GM21529 (cell line): ENCODE data around the gene ZNF30.
A peak's percentile ranks its signal among the peaks of the same experiment; 100 is the strongest.
"Not testable (repeated sequence)": the region's sequence is repeated elsewhere in the genome, so short reads cannot be mapped to it uniquely, and the experiment has no call there.

Experiments
- ATAC-seq: cut with Tn5 transposase; IDR thresholded peaks from one replicate; pipeline ENCODE4 v1.9.1; 2021; ENCODE audit not compliant: unreplicated experiment

Gene ZNF30

DNA sequence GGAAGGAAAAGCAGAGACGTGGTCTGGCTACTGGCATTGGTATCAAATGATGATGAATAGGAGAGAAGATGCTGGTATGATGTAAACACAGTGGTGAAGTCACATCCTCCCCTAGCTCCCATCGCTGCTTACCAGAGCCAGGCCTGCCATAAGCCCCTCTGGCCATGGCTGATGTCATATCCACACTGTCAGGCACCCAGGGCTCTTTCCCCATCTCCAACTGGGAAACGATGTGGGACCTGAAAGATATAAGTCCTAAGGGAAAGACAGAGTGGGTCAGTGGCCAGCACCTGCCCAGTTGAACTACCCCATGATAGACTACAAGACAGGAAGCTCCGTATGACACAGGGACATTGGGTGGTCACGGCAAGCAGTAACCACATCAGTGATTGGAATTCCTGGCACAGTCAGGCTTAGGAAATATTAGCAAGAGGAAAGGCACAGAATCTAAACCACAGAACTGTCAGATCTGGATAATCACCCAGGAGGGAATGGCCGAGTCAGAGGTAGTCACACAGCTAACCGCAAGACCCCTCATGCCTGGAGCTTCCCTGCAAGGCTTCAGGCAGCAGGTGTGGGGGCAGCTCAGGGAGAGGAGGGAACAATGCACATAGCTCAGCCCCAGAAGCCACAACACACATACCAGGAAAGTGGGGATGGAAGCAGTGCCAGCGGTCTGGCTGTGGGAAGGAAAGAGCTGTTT, 33.6 kb downstream of the ZNF30 start:
- ATAC-seq, result no peak

DNA sequence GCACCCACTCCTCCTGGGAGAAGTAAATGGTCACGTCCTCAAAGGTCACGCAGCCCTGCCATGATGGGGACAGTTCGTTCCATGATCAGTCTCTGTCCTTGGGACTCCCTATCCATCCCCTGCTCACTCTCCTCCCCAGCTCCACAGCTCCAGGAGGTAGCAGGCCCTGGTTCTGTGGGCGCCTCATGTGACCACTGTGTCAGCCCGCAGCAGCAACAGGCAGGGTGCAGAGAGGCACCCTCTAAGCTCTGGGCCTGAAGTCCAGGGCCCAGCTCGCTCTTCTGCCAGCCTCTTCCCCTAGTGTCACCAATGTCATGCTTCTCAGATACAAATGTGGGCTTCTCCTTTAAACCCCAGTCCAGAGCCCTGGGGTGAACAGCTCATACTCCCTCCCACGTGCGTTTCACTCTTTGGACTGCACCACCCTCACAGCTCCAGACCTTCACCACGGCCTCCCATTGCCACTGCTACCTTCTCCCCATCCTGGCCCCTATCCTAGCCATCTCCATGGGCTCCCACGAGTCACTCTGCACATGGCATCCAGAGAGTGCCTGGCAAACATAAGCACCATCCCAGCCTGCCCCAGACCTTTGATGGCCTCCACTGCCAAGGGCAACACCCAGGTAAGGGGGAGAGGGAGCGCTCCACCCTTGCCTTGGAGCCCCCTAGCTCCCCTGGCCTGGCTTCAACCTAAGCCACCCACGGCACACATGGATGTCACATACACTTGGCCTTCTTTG, 34.4 kb downstream of the ZNF30 start:
- ATAC-seq, result no peak

DNA sequence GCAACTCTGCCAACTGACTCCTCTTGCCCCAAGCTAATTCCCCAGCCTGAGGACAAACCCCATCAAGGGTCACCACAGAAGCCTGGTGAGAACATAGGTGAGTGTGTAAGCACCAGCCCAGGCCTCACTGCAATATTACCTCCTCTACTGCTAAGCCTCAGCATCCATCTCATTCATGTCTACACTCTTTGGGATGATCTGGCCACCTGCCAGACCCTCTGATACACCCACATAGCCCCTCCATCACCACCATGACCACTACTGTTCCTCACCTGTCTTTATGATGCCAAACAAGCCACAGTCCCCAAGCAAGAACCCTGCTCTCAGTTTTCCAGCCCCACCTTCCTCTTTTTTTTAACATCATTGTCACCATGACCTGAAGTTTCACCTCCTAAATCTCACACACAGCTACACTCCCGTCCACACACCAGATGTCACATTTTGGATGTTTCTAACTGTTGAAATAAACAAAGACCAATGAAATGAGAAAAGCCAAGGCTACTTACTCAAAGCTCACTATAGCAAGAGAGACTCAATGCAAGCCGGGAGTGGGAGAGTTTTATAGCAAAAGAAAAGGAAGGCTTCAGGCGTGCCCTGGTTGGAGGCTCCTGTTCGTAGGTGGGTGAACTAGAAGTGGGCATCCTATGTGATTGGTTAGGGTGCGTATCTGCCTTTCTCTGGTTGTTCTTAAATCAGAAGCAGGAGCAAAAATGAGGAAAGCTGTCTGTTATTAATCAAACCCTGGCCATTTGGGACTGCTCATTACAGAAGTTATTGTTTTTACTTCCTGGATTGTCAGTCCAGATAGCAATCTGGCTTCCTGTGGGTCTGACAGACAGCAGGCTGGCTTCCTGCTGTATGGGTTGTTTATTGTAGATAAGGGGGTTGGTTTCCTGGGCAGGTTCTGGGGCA, 35.3 kb downstream of the ZNF30 start:
- no peak for ATAC-seq

DNA sequence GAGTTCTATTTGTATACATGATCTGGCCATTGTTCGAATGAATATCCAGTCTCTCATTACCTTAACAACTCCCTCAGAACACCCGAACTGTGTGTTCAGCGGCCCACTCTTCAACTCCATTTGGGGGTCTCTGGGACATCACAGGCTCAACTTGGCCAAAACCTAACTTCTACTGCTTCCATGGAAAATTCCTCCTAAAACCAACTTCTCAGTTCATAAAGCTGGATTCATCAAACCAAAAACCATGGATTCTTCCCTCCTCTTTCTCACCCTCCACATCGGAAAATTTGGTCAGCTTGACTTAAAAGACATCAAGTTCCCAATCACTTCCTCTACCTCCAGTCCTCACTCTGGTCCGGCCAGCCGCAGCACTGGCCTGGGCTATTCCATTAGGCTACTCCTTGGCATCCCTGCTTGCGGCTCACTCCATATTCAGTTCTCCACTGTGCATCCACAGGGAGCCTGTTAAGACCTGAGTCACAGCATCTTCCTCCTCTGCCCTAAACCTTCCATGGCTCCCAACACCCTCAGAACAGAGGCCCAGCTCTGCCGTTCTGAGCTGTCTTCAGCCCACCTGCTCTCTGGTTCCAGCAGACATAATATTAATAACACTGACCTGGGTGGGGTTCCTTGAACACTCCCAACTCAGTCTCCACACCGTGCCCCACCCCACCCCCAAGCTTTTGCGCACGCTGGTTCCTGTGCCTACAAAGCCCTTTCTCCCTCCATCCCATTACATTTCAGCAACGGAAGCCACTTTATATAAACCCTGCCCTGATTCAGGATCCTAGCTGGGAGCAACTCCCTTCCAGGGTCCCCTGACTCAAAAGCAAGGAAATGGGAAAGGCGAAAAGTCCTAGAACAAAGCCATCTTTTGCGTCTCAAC, 36.2 kb downstream of the ZNF30 start:
- no peak for ATAC-seq

DNA sequence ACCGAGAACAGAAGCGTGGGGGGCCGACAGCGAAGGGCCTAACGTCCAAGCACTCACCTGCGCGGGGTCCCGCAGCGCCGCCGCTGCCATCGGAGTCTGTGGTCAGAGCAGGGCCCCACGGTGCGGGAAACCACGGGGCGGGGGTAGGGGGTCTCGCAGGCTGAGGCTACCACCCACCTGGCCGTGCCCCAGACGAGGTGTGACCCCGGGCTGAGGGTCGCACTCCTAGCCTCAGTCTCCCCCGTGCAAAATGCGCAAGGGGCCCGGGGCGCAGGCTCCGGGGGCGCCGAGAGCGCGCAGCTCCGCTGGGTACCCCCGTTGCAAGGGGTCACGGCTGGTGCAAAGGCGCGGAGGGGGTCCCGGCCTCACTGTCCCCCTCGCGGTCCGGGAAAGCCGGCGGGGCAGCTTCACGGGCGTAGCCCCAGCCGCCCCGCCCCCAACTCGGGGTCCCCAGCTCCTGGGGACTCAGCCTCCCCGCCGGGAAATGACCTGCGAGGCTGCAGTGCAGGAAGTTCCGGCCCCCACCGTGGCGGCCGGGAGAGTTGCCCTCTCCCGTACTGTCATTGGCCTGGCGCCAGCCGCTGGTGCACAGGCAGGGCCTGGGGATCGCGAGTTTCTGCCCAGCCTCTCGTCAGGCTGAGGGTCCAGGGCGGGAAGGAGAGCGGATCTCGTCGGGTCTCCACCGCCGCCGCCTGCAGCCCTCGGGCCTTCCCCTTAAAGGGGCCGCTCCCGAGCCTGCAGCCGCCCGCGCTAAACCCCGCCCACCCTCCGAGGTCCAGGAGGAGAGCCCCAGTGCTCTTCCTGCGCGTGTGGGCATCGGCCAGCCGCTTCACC, 37.1 kb downstream of the ZNF30 start, which contains the start of gene ZNF792:
Gene ZNF792, minus strand, starts transcription at position 657 of the 834 bp plus-strand sequence. Its CDS starts 567 bp downstream, at position 90.
- ATAC-seq, result peak; percentile 77

DNA sequence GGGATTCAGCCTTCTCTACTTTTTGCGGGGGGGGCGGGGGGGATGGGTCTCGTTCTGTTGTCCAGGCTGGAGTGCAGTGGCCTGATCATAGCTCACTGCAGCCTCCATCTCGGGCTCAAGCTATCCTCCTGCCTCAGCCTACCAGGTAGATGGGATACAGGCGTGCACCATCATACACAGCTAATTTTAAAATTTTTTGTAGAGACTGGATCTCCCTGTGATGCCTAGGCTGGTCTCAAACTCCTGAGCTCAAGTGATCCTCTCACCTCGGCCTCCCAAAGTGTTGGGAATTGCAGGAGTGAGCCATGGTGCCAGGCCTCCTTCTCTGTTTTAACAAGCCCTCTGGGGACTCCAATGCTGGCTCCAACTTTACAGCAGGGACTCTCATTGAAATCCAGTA, 37.9 kb downstream of the ZNF30 start:
- no peak for ATAC-seq

DNA sequence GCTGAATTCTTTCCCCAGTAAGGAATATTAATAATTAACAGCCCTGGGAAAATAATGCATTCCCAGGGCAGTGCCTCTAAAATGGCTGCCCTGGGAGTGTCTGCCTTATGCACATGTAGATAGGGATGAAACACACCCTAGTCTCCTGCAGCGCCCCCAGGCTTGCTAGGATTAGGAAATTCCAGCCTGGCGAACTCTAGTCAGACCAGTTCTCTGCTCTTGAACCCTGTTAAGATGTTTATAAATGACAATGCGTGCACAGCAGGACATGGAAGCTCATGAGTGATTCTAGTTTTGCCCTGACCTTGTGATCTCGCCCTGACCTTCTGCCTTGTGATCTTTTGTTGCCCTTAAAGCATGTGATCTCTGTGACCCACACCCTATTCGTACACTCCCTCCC, 38.8 kb downstream of the ZNF30 start:
- not testable (repeated sequence) for ATAC-seq

DNA sequence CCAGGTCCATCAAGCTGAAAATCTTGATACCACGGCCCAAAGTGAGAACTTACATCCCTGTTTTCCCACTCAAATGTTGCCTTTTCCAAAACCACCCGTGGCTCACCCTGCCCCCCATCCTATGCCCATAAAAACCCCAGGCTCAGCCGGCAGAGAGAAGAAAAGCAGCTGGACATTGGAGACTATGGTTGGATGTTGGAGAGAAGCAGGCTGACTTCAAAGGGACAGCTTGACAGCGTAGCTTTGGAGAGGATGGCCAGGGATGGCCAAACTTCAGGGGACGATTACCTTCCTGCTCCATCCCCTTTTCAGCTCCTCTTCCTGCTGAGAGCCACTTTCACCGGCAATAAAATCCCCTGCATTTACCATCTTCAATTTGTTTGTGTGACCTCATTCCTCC, 40.8 kb downstream of the ZNF30 start:
- no peak for ATAC-seq

DNA sequence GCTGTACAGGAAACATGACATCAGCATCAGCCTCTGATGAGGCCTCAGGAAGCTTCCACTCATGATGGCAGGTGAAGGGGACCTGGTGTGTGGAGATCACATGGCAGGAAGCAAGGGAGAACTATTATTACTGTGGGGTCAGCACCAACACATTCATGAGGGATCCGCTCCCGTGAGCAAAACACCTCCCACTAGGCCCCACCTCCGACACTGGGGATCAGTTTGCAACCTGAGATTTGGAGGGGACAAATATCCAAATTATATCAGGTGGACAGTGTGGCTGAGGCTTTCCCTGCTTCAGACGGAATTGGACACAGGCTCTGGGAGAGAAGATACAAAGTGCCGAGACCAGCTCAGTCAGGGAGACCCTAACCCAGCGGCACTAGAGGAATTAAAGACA, 43.0 kb downstream of the ZNF30 start:
- no peak for ATAC-seq

DNA sequence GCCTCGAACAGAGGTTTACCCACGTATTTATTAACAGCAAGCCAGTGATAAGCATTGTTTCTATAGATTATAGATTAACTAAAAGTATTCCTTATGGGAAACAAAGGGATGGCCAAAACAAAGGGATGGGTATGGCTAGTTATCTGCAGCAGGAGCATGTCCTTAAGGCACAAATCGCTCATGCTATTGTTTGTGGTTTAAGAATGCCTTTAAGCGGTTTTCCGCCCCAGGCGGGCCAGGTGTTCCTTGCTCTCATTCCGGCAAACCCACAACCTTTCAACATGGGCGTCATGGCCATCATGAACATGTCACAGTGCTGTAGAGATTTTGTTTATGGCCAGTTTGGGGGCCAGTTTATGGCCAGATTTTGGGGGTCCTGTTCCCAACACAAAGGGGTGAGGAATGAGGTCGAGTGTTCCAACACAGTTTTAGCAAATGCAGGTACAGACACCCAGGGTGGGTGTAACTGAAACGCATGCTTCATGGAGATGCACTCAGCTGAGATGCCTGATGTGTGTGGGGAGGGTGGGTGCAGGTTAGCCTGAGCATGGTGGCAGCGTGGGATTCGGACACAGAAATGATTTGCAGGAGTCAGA, 43.6 kb downstream of the ZNF30 start:
- ATAC-seq, result not testable (repeated sequence)

DNA sequence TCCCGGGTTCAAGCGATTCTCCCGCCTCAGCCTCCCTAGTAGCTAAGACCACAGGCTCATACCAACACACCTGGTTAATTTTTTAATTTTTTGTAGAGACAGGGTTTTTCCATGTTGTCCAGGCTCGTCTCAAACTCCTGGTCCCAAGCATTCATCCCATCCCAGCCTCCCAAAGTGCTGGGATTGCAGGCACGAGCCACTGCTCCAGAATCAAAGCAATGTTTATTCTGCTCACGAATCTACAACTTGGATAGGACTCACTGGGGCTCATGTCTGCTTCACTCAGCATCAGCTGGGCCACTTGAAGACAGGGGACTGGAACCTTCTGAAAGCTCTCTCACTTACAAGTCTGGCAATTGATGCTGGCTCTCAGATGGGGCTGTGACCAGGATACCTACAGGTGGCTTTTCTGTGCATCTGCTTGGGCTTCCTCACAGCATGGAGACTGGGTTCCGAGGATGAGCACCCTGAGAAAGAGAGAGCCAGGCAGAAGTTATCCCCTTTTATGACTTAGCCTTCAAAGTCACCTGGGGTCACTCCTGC, 45.5 kb downstream of the ZNF30 start:
- no peak for ATAC-seq

DNA sequence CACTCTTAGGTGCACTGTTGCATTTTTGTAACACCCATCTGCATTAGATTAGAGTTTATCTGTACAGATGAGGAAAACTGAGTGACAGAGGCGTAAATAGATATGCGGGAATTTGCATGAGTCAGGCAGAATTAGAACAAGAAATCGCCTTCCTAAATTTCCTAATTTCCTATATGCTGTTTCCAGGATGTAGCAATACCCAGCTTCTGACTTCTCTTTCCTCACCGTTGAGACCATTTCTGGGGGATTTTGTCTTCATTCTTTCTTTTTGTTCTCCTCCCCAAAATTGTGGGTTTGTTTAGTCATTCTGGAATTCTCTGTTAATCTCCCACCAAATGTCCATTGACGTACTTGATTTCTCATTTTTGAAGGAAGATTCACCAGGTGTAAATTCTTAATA, 47.9 kb downstream of the ZNF30 start:
- no peak for ATAC-seq

DNA sequence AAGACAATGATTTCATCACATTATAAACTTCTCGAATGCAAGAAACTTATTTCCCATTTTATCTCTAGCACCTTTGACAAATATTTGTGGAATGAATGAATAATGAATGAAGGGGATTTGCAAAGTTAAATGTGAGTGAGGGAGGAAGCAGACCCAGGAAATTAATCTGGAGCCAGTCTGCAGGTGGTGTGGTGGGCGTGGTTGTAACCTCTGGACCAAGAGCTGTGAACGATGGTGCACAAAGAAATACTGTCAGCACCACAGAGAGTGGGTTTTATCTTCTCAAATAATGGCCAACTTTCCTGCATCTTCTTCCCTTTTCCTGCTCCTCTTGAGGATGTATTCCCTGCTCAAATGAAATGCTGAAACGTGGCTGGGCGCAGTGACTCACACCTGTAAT, 48.4 kb downstream of the ZNF30 start:
- no peak for ATAC-seq

DNA sequence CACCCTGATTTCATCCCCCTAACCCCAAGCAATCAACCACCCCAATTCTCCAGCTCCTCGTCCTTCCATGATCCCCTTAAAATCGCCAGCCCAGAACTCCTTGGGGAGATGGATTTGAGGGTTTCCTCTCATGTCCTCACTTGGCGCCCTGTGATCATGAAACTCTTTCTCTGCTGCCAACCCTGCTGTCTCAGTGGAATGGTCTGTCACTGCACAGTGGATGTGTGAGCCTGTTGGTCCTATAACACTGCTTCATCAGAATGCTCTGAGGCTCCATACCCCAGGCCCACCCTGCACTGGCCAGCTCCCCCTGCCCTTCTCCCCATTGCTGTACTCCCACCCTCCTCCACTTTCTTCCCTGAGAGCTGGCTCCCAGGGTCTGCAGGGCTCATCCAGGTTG, 49.9 kb downstream of the ZNF30 start:
- ATAC-seq, result no peak

DNA sequence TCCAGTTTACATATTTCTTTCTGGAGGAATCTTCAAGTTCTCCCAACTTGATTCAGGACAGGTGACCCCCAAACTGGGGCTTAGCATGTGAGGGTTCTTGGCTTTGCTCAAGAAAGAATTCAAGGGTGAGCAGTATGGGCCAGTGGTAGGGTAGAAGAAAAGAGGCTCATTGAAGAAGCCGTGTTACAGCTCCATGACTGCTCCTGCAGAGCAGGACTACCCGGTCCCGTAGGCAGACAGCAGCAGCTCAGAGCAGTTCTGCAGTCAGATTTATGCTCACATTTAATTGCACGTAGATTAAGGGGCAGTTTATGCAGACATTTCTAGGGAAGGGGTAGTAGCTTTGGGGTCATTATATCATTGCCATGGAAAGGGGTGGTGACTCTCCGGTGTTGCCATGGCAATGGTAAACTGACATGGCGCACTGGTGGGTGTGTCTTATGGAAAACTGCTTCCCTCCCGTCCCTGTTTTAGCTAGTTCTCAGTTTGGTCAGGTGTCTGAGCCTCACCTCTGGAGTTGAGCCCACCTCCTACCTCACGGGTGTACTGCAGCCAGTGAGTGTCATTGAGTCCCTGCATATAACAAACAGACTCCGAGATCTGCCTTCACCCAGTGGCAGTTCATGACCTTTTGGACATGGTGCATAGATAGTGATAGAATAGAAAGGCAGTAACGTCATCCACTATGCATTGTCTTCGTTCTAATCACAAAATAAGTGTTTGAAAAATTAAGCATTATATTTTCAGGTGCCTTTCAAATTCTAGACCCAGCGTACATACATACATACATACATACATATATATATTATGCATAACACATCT, 53.3 kb downstream of the ZNF30 start:
- no peak for ATAC-seq

DNA sequence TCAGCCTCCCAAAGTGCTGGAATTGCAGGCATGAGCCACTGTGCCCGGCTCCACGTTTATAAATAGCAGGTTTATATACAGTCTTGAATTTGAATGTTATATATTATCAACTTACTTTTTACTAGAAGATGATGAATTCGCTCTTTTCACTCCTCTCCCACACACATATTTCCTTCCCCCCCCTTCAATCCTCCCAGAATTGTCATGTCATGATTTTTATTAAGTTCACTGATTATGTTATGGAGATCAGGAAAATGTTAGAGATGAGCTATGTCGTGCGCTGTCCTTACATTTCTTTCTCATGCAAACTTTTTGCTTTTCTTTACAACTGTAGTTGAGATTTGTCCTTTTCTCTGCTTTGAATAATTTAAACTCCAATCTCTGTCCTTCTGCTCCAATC, 55.6 kb downstream of the ZNF30 start:
- ATAC-seq, result no peak

DNA sequence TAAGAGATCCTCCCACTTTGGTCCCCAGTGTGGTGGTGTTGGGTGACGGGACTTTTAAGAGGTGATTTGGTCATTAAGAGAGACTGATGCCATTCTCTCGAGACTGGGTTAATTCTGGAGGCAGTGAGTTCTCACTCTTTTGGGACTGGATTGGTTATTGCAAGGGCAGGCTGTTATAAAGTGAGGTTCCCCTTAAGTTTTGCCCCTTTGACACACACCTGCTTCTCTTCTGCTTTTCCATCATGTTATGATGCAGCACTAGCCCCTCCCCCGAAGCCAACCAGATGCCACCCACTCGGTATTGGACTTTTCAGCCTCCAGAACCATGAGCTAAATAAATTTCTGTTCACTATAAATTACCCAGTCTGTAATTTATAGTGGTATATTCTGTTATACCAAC, 57.1 kb downstream of the ZNF30 start:
- no peak for ATAC-seq

DNA sequence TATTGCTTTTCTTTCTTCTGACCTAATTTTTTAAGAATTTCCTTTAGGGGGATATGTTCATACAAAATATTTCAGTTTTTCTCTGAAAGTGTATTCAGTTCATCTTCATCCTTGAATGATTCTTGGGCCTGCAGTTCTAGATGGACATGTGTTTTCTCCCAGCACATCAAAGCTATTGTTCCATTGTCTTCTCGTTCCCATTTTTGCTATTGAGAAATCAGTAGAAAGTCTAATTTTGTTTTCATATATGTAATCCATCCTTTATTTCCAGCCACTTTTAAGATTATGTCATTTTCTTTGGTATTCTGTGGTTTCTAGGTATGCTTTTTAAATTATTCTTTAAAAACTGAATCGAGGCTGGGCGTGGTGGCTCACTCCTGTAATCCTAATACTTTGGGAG, 57.6 kb downstream of the ZNF30 start:
- ATAC-seq, result no peak
